ENCODE results near the gene LCORL.

The LCORL gene

GRCh38 chr4:17995165-17995564, 26.4 kb downstream of the LCORL start:
- H3K9me2 ChIP-seq (replicated peaks; ENCODE audit: control insufficient read depth, low read length), result no peaks in the 10 kb centered on the region
- peaks cover 96% of the 10 kb centered on the region for H3K79me2 ChIP-seq (ENCODE audit: control insufficient read depth, low read length)
- H4K20me1 ChIP-seq (ENCODE audit: control insufficient read depth, insufficient read depth, low read depth, low read length), result no peaks in the 10 kb centered on the region
- no peaks in the 10 kb centered on the region for H3K36me3 ChIP-seq (ENCODE audit: control insufficient read depth, low read length)
- H3K27ac ChIP-seq (ENCODE audit: low read depth, low read length), result no peak overlapping the region
- no peaks in the 10 kb centered on the region for H3K27me3 ChIP-seq (ENCODE audit: control insufficient read depth, low read length)
- H3K4me2 ChIP-seq (ENCODE audit: low read length), result no peak overlapping the region
- no peaks in the 10 kb centered on the region for H3K4me1 ChIP-seq (ENCODE audit: control insufficient read depth, low read length)
- H3K4me3 ChIP-seq (ENCODE audit: low read length), result no peak overlapping the region
- TF ChIP-seq, protein P1, sequence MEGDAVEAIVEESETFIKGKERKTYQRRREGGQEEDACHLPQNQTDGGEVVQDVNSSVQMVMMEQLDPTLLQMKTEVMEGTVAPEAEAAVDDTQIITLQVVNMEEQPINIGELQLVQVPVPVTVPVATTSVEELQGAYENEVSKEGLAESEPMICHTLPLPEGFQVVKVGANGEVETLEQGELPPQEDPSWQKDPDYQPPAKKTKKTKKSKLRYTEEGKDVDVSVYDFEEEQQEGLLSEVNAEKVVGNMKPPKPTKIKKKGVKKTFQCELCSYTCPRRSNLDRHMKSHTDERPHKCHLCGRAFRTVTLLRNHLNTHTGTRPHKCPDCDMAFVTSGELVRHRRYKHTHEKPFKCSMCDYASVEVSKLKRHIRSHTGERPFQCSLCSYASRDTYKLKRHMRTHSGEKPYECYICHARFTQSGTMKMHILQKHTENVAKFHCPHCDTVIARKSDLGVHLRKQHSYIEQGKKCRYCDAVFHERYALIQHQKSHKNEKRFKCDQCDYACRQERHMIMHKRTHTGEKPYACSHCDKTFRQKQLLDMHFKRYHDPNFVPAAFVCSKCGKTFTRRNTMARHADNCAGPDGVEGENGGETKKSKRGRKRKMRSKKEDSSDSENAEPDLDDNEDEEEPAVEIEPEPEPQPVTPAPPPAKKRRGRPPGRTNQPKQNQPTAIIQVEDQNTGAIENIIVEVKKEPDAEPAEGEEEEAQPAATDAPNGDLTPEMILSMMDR (IDR thresholded peaks at IDR 0.05; ENCODE audit: low read depth, low read length, poor library complexity, severe bottlenecking), result no peak
- no peak for TF ChIP-seq EZH2phosphoT487 (IDR thresholded peaks at IDR 0.05; ENCODE audit: borderline replicate concordance, low read length)
- peaks cover 3% of the 10 kb centered on the region; the same call in 1 of the 2 replicates for H3K9me3 ChIP-seq (ENCODE audit: control insufficient read depth, insufficient read depth, low read length)
- H3F3A ChIP-seq (ENCODE audit: control insufficient read depth, insufficient read depth), result no peaks in the 10 kb centered on the region

- Histone ChIP-seq H3K4me3 (ENCODE audit: low read length) (no peak overlapping the region), H3K4me2 (ENCODE audit: low read length) (no peak overlapping the region), H3K27me3 (ENCODE audit: control insufficient read depth, low read length) (no peaks in the 10 kb centered on the region), H3K9me2 (replicated peaks; ENCODE audit: control insufficient read depth, low read length) (no peaks in the 10 kb centered on the region), H3K4me1 (ENCODE audit: control insufficient read depth, low read length) (no peaks in the 10 kb centered on the region), H4K20me1 (ENCODE audit: control insufficient read depth, insufficient read depth, low read depth, low read length) (no peaks in the 10 kb centered on the region), H3K9me3 (ENCODE audit: control insufficient read depth, insufficient read depth, low read length) (peaks cover 24% of the 10 kb centered on the region; the same call in 1 of the 2 replicates), H3K79me2 (ENCODE audit: control insufficient read depth, low read length) (peaks cover 95% of the 10 kb centered on the region), H3K36me3 (ENCODE audit: control insufficient read depth, low read length) (peaks cover 15% of the 10 kb centered on the region), H3F3A (ENCODE audit: control insufficient read depth, insufficient read depth) (no peaks in the 10 kb centered on the region), H3K27ac (ENCODE audit: low read depth, low read length) (no peak overlapping the region)
- TF ChIP-seq, protein P1 (IDR thresholded peaks at IDR 0.05; ENCODE audit: low read depth, low read length, poor library complexity, severe bottlenecking), result no peak
- no peak for TF ChIP-seq EZH2phosphoT487 (IDR thresholded peaks at IDR 0.05; ENCODE audit: borderline replicate concordance, low read length)
Observed at GRCh38 chr4:17985832-17986231, 35.7 kb downstream of the LCORL start.

DNA sequence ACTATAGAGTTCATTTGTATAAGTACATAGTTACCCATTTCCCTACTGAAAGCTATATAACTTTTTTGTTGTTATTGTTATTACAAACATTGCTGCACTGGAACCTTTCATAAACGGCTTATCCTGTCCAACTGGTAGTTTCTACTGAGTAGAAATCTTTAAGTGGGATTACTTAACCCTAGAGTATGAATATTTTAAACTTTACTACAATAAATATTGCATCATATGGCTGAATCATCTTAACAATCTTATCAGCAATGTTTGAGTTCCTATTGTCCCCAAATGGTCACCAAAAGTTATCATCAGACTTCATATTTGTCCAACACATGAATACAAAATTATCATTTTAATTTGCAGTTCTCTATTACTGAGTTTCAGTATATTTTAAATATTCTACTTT, 40.5 kb downstream of the LCORL start:
- TF ChIP-seq, protein P1 (IDR thresholded peaks at IDR 0.05; ENCODE audit: low read depth, low read length, poor library complexity, severe bottlenecking), result no peak
- TF ChIP-seq EZH2phosphoT487 (IDR thresholded peaks at IDR 0.05; ENCODE audit: borderline replicate concordance, low read length), result no peak
- Histone ChIP-seq H3K4me1 (ENCODE audit: control insufficient read depth, low read length) (no peaks in the 10 kb centered on the region), H3K9me2 (replicated peaks; ENCODE audit: control insufficient read depth, low read length) (no peaks in the 10 kb centered on the region), H3K4me3 (ENCODE audit: low read length) (no peak overlapping the region), H3K9me3 (ENCODE audit: control insufficient read depth, insufficient read depth, low read length) (peaks cover 6% of the 10 kb centered on the region; the same call in 1 of the 2 replicates), H3K27me3 (ENCODE audit: control insufficient read depth, low read length) (no peaks in the 10 kb centered on the region), H3K4me2 (ENCODE audit: low read length) (no peak overlapping the region), H3K36me3 (ENCODE audit: control insufficient read depth, low read length) (0 out of 2 replicates have a peak, but pooled peaks cover 4% of the 10 kb centered on the region), H4K20me1 (ENCODE audit: control insufficient read depth, insufficient read depth, low read depth, low read length) (no peaks in the 10 kb centered on the region), H3K79me2 (ENCODE audit: control insufficient read depth, low read length) (peaks cover 93% of the 10 kb centered on the region), H3F3A (ENCODE audit: control insufficient read depth, insufficient read depth) (no peaks in the 10 kb centered on the region), H3K27ac (ENCODE audit: low read depth, low read length) (no peak overlapping the region)
